ENCODE data around the gene ZNF621. TPM values are rescaled to one million over a fixed set of nuclear protein-coding genes. Genes with fewer than 3 reads are reported as not detected.

Gene ZNF621
- total RNA-seq, 4 donors from 2014 or later = 5.7 to 8.4 (median 7.4) TPM

- TF ChIP-seq POLR2A (IDR thresholded peaks at IDR 0.05) (no peak), CTCF (IDR thresholded peaks at IDR 0.05 in 4 of 5, conservative IDR thresholded peaks at IDR 0.05 in 1 of 5) (no peak)
- DNase-seq (no peak), ATAC-seq (no peak)
- no peak overlapping the region for H3K4me3 ChIP-seq
- intact Hi-C loops (cut with DNase I; ENCODE audit: low total_unique reads) = no loop called here
- H3K9me3 ChIP-seq = no peaks in the 10 kb centered on the region
- H3K27me3 ChIP-seq = no peaks in the 10 kb centered on the region
- no peaks in the 10 kb centered on the region for H3K4me1 ChIP-seq
- no peaks in the 10 kb centered on the region for H3K36me3 ChIP-seq
- no peak overlapping the region for H3K27ac ChIP-seq
- in situ Hi-C loops (cut with MboI; ENCODE audit: low sequenced_read_pairs in 4 of 4) = no loop called here
Measured at GRCh38 chr3:40574050-40574449, 49.3 kb downstream of the ZNF621 start.

- intact Hi-C loops (cut with DNase I; ENCODE audit: low total_unique reads) (no loop called here), in situ Hi-C loops (cut with MboI; ENCODE audit: low sequenced_read_pairs in 4 of 4) (loop anchor here in 1 of 4 donors (25.0 kb wide), 1 partner anchor 638 kb away; no protein-coding TSS in a partner anchor)
- no peaks in the 10 kb centered on the region for H3K4me1 ChIP-seq
- TF ChIP-seq CTCF (IDR thresholded peaks at IDR 0.05 in 4 of 5, conservative IDR thresholded peaks at IDR 0.05 in 1 of 5) (no peak), POLR2A (IDR thresholded peaks at IDR 0.05) (no peak)
- H3K4me3 ChIP-seq = no peak overlapping the region
- no peaks in the 10 kb centered on the region for H3K36me3 ChIP-seq
- no peaks in the 10 kb centered on the region for H3K27me3 ChIP-seq
- no peak overlapping the region for H3K27ac ChIP-seq
- H3K9me3 ChIP-seq = no peaks in the 10 kb centered on the region
- no peak for DNase-seq
- no peak for ATAC-seq
Measured at GRCh38 chr3:40574661-40575060, 49.9 kb downstream of the ZNF621 start.

GRCh38 chr3:40576396-40576795 is 51.6 kb downstream of the ZNF621 start:
- H3K27ac ChIP-seq = no peak overlapping the region
- no peak overlapping the region for H3K4me3 ChIP-seq
- H3K36me3 ChIP-seq = no peaks in the 10 kb centered on the region
- TF ChIP-seq CTCF (IDR thresholded peaks at IDR 0.05 in 4 of 5, conservative IDR thresholded peaks at IDR 0.05 in 1 of 5) = no peak
- TF ChIP-seq POLR2A (IDR thresholded peaks at IDR 0.05) = no peak
- intact Hi-C loops (cut with DNase I; ENCODE audit: low total_unique reads) = no loop called here
- no peaks in the 10 kb centered on the region for H3K27me3 ChIP-seq
- ATAC-seq (no peak), DNase-seq (no peak)
- H3K4me1 ChIP-seq = no peaks in the 10 kb centered on the region
- no peaks in the 10 kb centered on the region for H3K9me3 ChIP-seq
- in situ Hi-C loops (cut with MboI; ENCODE audit: low sequenced_read_pairs in 4 of 4) = loop anchor here in 1 of 4 donors (25.0 kb wide), 1 partner anchor 636 kb away; no protein-coding TSS in a partner anchor

GRCh38 chr3:40580494-40581091 is 55.8 kb downstream of the ZNF621 start:
- H3K9me3 ChIP-seq = no peaks in the 10 kb centered on the region
- no peaks in the 10 kb centered on the region for H3K36me3 ChIP-seq
- TF ChIP-seq POLR2A (IDR thresholded peaks at IDR 0.05) (no peak), CTCF (IDR thresholded peaks at IDR 0.05 in 4 of 5, conservative IDR thresholded peaks at IDR 0.05 in 1 of 5) (peak; percentile 63 to 88 (median 81))
- in situ Hi-C loops (cut with MboI; ENCODE audit: low sequenced_read_pairs in 4 of 4) = loop anchor here in 3 of 4 donors (5.0 to 25.0 kb wide), 3 partner anchors 632 to 1304 kb away; no protein-coding TSS in a partner anchor
- H3K4me1 ChIP-seq = no peaks in the 10 kb centered on the region
- peak in 1 of 2 donors; percentile 27 for DNase-seq
- H3K27me3 ChIP-seq = no peaks in the 10 kb centered on the region
- no peak overlapping the region for H3K4me3 ChIP-seq
- H3K27ac ChIP-seq = no peak overlapping the region
- peak in 1 of 2 donors; percentile 37 for ATAC-seq
- intact Hi-C loops (cut with DNase I; ENCODE audit: low total_unique reads) = loop anchor here (1.0 to 10.0 kb wide), 4 partner anchors 614 to 1524 kb away; partner anchors contain the start of gene CTNNB1
